GM19351 (cell line): Measurements from ENCODE around the gene GMPPB.

Experiments used
- ATAC-seq: cut with Tn5 transposase; IDR thresholded peaks from one replicate; pipeline ENCODE4 v1.9.1; 2021; ENCODE audit warnings: mild to moderate bottlenecking, moderate library complexity; ENCODE audit not compliant: unreplicated experiment

The GMPPB gene

DNA sequence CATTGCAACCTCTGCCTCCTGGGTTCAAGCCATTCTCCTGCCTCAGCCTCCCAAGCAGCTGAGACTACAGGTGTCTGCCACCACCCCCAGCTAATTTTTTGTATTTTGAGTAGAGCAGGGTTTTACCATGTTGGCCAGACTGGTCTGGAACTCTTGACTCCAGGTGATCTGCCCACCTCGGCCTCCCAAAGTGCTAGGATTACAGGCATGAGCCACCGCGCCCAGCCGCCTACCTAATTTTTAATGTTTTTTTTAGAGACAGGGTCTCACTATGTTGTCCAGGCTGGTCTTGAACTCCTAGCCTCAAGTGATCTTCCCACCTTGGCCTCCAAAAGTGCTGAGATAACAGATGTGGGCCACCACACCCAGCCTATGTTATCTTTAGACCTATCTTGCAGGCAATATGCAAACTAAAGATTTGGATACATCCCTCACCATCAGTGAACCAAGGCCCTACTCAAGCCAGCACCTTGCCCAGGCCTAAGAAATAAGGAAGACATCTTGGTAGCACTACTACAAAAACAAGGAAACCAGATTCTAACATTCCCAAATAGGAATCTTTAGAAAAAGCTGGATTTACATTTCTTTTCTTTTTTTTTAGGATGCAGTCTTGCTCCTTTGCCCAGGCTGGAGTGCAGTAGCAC, 6.3 kb upstream of the GMPPB start:
- ATAC-seq = no peak

- no peak for ATAC-seq
Measured at GRCh38 chr3:49727924-49728361, 4.2 kb upstream of the GMPPB start.

DNA sequence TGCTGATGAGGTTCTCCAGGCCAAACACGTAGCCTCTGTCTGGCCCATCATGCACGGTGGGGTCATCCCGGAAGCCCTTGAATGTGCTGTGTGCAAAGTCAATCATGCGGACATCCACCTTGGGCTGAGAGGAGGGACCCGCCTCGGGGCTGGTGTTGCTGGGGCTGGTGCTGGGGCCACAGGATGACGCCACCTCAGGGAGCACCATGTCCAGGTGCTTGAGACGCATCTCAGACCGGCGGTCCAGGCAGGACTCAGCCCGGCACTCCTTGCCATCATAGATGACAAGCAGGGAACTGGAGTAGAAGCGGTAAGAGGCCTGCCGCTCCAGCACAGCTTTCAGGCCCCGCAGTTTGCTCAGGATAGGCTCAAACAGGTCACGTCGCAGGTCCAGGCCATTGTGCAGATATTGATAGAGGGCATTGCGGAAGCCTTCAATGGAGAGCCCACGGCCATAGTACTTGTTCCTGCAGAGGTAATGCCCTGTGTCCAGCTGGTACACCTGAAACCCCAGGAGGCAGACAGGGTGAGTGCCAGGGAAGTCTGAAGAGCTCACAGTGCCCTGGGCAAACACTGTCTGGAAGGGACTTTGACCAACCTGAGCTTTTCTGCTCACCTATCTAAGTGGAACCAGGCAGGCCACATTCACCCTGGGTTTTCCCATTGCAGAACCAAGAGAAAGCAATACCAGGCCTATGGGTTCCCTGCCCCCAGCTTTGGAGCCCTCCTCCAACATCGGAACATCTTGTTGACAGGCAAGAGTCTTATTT, 3.6 kb upstream of the GMPPB start:
- no peak for ATAC-seq

GRCh38 chr3:49725906-49726681, 2.3 kb upstream of the GMPPB start:
- ATAC-seq = no peak

DNA sequence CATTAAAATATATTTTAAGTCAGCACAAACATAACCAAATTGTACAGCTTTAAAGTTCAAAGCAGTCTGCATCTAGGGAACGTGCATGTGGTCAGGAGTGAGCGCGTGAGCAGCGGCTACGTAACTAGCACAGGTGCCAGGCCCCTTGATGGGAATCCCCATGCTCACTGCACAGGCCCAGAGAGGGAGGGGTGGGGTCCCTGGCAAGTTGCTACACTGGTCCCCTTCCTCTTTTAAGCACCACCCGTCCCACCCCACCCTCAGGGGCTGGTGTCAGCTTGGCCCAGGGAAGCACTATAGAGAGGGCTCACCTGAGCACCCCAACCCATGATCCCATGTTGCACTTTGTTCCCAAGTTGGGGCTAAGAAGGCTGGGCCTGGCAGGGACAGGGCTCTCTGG, 835 bp upstream of the GMPPB start:
- ATAC-seq = no peak

GRCh38 chr3:49723296-49723627, 489 bp downstream of the GMPPB start:
- no peak for ATAC-seq

DNA sequence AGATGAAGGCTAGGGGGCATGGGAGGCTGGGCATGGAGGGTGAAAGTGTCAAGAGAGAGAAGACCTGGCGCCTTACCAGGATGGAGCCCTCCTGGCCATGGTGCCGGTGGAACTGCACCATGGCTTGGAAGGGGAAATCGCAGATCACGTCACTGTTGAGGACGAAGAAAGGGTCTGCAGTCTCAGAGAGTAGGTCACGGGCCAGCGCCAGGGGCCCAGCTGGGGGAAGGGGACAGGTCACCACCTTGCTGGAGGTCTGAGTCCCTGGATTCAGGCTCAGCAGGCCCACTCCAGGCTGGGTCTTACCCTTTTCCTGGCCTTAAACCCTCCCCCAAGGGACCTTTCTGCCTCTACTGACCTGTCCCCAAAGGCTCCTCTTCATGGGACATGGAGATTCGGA, 855 bp downstream of the GMPPB start:
- no peak for ATAC-seq

GRCh38 chr3:49721896-49722781, 1.6 kb downstream of the GMPPB start:
- ATAC-seq = no peak

GRCh38 chr3:49721596-49721895, 2.2 kb downstream of the GMPPB start:
- no peak for ATAC-seq

DNA sequence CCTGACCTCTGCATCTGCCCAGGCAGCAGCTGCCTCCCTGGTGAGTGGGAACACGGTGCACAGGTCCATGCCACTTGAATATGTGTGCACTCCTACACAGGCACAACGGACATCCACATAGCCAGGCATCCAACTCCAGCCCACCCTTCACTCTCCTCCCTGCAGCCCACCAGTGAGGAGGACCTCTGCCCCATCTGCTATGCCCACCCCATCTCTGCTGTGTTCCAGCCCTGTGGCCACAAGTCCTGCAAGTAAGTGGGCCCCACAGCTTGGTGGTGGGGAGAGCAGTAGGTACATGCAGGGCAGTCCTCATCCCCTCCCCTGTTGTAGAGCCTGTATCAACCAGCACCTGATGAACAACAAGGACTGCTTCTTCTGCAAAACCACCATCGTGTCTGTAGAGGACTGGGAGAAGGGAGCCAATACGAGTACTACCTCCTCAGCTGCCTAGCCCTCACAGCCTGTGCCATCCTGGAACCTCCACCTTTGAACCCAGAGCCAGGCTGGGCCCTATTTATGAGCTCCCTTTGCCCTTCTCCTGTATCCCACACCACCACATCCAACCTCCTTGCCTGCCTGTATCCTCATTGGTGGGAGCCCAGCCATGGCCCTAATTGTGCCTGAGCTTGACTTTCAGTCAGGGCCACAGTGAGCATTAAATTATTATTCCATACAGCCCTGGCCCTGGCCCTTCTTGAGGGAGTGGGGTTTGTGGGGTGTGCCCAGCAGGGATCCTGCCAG, 2.7 kb downstream of the GMPPB start:
- ATAC-seq = no peak

DNA sequence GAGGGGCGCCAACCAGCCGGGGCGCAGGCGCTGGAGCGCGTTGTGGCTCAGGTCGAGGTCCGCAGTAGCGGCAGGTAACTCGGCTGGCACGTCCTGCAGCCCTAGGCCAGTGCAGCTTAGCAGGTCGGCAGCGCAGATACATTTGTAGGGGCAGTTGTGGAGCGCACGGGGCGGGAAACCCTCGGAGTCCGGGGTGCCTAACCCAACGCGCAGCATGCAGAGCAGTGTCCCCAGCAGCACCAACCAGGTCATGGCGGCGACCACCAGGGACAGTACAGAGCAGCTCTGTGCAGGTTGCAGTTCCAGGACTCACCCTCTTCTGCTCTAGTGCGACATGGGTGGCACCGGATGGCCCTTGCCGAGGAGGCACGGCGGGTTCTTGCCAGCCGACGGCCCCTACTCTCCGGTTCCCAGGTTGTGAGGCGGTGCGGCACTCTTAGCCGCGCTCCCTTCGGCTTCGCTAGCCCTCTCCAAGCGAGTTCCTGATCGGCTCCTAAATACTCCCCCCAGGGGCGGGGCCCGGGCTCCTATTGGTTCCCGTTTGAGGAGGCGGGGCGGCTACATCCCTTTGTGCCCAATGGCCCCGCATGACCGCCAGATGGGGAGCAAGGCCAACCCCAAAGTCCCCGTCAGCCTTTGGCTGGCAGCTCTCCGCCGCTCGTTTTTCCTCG, 4.4 kb downstream of the GMPPB start, which contains the start of gene AMIGO3:
TSS of gene AMIGO3 (minus strand) at position 471 of the 671 bp plus-strand sequence. CDS start at position 252, 219 bp downstream.
- ATAC-seq = peak; percentile 50

DNA sequence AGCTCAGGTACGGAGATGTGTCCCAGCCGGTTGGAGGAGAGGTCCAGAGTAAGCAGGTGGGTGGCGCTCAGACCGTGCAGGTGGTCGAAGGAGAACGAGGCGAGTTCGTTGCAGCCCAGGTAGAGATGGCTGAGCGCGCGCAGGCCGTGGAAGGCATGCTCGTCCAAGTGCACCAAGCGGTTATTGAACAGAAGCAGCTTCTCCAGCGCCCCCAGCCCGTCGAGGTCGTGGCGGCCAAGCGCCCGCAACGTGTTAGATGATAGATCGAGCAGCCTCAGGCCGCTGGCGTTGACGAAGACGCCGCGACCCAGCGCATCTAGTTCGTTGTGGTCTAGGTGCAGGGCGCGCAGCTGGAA, 4.9 kb downstream of the GMPPB start:
- ATAC-seq = no peak

- ATAC-seq = no peak
Measured at GRCh38 chr3:49717959-49718857, 5.5 kb downstream of the GMPPB start.

DNA sequence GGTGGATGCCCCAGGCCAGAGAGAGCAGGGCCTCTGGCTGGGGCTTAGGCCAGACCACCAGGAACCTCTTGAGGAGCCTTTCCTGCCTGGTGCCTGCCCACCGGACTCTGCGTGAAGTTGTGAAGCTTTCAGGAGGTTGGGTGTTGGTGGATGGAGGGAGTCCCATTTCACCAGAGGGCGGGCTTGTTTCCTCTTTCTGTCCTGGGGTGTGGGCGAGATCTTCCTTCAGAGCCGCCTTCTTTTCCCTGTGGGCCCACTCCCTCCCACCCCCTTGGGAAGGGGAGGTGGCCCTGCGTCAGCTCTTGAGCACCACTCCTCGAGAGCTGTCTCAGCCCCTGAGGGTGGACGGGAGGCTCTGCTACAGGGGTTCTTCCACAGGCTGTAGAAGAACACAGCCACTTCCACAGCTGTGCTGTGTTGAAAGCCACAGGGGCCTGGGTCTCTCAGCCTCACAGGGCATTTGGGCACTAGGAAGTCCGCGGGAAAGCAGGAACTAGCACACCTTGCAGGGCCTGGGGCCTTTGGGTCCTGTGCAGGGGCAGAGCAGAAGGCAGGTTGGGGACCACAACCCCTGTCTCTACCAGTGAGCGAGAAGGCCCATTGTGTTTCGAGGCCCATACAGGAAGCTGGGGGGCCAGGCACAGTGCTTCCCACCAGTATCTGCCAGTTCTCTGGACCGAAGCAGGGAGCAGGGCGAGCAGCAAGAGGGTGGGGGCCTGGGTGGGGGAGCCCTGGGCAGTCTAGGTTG, 6.4 kb downstream of the GMPPB start:
- ATAC-seq = no peak

- ATAC-seq = no peak
Measured at GRCh38 chr3:49716691-49717210, 7.0 kb downstream of the GMPPB start.

DNA sequence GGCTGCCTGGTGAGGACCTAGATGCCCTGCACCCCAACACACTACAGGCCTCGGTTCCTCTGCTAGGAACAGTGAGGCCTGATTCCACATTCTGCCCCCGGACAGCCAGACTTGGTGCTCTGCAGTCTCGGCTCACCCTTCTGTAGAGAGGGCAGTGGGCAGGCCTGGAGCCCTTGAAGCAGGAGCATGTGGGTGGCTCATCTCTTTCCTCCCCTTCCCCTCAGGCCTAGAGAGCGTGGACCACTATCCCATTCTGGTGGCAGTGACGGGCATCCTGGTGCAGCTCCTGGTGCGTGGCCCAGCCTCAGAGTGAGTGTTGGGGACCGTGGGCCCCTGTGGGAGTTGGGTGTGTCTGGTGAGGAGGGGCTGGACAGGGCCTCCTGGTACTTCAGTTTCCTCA, 7.6 kb downstream of the GMPPB start:
- no peak for ATAC-seq

- ATAC-seq = no peak
Measured at GRCh38 chr3:49715611-49716121, 8.1 kb downstream of the GMPPB start.
